GM12874 (cell line): ENCODE data around the gene EDIL3.

Experiments
- TF ChIP-seq, protein P1 (sequence below): IDR thresholded peaks from 2 replicates; pipeline ENCODE4 v1.5.1; 2011; ENCODE audit warnings: low read depth, mild to moderate bottlenecking, control low read depth, low read length, moderate library complexity; ENCODE audit not compliant: insufficient read depth

The EDIL3 gene

DNA sequence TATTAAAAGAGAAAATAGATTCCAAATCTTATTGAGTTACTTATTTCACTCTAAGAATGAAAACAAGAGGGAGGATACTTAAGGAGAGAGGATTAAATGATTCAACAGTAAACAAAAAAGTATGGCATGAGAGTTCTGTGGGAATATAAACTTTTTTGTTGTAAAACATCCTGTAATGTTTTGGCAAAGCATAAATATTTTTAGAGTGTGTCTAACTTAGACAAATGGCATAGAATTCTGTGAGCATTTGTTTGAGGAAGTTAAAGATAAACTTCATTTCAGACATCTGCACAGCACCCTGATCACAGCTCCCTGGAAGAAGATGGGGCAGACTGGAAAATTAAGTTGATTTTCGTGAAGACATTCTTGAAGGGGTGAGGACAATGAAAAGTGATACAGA is 417.3 kb downstream of the EDIL3 start:
- TF ChIP-seq, protein P1, sequence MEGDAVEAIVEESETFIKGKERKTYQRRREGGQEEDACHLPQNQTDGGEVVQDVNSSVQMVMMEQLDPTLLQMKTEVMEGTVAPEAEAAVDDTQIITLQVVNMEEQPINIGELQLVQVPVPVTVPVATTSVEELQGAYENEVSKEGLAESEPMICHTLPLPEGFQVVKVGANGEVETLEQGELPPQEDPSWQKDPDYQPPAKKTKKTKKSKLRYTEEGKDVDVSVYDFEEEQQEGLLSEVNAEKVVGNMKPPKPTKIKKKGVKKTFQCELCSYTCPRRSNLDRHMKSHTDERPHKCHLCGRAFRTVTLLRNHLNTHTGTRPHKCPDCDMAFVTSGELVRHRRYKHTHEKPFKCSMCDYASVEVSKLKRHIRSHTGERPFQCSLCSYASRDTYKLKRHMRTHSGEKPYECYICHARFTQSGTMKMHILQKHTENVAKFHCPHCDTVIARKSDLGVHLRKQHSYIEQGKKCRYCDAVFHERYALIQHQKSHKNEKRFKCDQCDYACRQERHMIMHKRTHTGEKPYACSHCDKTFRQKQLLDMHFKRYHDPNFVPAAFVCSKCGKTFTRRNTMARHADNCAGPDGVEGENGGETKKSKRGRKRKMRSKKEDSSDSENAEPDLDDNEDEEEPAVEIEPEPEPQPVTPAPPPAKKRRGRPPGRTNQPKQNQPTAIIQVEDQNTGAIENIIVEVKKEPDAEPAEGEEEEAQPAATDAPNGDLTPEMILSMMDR = no peak

DNA sequence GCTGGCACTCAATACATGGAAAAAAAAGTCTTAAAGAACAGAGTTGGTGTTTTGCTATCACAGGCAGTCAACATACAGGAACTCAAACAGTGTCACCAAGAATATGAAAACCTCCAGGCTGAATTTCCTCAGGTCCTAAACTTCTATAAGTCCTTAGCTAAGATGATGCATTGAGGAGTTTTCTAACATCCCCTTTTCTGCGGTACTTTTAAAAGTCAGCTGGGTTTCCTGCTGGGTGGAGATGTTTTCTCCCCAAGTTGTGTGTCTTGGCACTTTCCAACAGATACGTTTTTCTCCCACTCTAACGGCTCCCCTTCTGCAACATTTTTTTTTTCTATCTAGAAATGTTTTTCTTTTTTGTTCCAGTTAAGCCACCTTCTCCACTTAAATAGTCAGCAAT is 419.2 kb downstream of the EDIL3 start:
- TF ChIP-seq, protein P1 = no peak

DNA sequence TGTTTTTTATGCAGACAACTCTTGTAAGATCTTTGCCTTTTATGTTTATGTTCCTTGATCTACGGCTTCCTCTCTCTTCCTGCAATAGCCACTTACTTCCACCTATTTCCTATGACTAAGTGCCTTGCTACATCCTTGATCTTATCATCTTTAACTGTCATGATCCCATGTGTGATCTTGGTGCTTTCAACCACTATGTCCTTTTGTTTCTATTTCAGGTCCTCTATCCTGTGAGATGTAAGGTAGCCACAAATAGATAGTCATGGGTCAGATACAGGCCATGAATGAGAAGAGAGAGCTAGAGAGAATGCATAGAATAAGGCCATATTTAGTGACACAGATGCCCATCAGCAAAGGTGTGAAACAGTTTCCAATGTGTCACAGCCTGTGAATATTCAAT is 420.4 kb downstream of the EDIL3 start:
- TF ChIP-seq, protein P1 = no peak

DNA sequence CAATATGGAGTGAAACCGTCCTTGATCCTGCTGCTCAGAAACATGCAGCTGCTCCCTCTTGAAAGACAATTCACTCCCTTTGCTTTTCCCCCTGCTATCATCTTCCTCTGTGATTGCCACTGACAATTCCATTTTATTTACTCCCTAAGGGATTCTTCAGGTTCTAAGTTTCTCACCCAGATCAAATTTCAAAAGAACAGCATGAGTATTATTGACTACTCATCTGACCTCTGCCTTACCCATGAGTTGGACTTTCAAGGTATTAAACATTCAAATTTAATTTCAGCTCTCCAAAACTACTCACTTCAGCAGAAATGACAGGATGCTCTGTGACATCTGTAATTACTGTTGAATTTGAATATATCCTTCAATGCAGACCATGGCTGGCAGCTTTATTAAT is 427.5 kb downstream of the EDIL3 start:
- TF ChIP-seq, protein P1 = no peak

DNA sequence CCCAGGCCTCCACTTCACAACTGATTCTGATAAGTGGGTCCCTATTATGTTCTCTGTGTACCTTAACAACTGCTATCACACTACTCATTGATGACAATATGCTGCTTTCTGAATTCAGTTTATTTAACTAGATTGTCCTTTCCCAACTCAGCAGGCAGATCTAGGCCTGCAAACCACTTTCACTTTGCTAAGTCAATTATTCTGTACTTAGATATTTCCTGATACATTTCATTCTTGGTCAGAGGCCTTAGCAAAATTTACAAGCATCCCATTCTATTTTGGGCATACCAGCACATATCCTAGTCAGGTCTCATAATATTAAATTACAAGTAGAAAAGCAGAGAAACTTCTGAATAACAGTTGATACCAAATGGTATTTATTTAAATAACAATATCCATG is 428.3 kb downstream of the EDIL3 start:
- TF ChIP-seq, protein P1 = no peak

DNA sequence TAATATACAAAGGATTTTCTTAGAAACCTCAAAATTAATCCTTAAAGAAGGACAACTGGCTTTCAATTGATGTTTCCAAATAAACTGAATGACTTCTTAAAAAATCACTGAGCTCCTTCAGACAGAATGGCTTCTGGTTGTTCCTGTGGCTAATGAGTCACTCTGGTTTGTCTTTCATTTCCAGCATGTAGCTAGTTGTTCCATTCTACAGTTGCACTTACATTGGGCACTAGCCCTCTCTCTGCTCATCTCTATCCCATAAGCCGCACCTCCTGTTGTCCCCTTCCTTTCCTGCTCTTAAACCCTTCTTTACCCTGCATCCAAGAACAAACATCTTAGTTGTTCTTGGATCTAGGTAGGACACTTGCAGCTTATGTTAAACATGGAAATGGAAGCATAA is 428.8 kb downstream of the EDIL3 start:
- TF ChIP-seq, protein P1 = no peak

DNA sequence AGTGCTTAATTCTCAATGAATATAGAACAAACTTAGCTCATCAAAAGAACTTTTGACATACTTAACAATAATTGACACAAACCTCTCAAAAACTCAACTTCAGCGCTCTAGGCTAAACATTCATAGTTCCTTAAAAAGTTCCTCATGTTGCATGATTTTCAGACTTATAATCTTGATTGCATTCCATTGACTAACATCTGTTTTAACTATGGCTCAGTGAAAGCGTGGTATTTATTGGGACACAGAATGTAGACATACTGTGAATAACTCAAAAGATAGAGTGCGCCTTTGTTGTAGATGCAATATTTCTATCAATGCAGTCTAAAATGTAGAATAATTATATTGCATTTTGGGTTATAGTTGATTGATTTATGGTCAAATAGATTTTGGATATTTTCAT is 436.9 kb downstream of the EDIL3 start:
- TF ChIP-seq, protein P1 = no peak

DNA sequence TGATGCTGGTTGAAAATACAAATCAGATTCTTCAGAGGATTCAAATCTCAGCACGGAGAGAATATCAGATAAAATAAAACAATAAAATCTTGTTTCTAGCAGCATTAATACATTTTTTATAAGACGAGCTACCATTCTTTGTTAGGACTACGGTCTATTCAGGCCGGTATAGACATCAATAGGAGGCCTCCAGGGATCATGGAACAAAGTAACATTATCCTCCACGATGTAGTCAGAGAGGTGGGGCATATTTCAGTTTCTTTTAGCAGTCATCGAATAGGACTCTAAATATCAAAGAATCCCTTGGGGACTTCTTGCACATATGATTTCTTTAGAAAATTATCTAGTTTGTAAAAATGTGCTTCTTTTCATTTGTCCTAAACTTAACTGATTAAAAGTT is 438.2 kb downstream of the EDIL3 start:
- TF ChIP-seq, protein P1 = no peak
